ENCODE measurements around the gene DOHH.

The DOHH gene

DNA sequence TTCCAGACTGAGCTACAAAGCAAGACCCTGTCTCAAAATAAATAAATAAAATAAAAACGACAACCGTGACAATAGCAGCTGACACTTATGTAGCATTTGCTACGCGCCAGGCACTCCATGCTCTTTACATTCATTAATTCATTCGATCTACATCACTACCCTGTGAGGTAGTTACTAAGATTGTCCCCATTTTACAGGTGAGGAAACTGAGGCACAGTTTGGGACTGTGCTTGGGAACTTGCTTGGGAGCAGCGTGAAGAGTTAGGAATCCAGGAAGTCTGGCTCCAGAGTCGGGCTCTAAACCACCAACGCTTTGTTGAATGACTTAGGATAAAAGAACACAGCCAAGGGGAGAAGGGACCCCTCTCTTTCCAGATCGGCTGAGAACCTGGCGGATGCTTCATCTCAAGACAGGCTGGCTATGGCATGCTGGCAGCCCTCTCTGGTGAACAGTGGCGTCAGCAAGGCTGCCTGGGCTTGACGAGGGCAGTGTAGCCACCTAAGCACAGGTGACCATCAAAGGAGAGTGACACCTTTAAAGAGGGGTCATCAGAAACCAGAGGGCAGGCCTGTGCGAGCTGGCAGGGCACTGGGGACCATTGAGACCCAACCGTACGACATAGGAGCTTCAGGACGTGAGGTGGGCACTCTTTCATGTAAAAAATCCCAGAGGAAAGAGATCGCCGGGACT is 591 bp downstream of the DOHH start:
- no peak for DNase-seq

GRCh38 chr19:3497757-3498520 is 2.5 kb downstream of the DOHH start:
- no peak for DNase-seq

DNA sequence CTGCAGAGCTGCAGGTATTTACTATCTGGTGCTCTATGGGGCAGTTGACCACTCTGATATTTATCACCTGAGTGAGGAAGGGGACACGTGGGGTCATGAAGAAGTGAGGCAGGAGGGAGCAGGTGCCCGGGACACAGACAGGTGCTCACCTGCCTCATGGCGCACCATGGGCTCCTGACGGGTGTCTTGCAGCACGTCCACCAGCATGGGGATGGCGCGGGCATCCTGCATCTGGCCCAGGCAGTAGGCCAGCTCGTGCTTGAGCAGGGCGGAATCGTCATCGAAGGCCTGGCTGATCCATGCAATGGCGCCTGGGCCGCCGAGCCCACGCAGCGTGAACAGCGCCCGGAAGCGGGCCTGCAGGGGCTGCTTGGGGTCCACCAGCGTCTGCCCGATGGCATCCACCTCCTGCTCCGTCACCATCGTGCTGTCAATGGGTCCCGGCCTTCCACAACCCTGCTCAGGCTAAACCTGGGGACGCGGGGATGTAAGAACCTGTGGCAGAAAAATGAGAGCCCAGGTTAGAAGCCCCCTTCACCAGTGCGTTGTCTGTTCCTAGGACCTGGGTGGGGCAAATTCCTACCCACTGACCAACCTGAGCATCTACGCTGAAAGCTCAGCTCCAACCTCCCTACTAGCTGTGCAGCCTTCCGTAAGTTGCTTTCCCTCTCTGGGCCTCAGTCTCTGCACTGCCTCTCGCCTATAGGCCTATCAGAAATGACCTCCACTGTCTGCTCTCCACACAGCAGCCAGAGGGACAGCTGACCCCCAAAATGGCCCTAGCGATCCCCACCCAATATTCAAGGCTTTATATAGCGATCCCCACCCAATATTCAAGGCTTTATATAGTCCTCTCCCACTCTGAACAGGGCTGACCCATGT is 3.8 kb downstream of the DOHH start:
- no peak for DNase-seq

- no peak for DNase-seq
Observed at GRCh38 chr19:3494559-3494958, 5.9 kb downstream of the DOHH start.

GRCh38 chr19:3494051-3494450 is 6.4 kb downstream of the DOHH start:
- no peak for DNase-seq

DNA sequence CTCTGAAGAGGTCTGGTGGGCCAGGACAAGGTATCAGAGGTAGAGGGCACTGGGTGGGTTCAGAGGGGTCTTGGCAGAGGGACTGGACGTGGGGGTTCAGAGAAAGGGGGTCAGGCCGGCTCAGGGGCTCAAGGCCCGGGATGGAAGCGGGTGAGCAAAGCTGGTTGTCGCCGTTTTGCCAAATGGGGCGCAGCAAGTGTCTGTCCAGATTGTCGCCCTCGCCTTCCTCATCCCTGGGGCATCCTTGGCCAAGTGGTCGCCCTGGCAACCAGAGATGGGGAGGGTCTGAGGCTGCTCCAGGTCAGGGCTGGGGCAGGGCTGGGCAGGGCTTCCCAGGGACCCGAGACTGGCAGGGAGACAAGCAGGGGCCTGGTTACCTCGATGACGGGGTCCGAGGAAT is 6.8 kb downstream of the DOHH start:
- no peak for DNase-seq

DNA sequence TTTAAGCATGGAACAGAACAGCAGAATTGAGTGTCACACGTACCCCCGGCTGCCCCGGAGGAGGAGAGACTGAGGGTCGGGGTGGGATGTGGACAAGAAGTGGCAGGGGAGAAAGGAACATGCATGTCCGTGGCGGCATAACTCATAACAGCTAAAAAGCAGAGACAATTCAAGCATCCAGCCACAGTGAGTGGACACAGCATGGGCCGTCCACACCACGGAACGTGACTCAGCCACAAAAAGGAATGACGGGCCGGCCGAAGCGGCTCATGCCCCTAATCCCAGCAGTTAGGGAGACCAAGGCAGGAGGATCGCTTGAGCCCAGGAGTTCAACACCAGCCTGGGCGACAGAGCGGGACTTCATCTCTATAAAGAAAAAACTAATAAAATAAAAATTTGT is 7.6 kb downstream of the DOHH start:
- no peak for DNase-seq

DNA sequence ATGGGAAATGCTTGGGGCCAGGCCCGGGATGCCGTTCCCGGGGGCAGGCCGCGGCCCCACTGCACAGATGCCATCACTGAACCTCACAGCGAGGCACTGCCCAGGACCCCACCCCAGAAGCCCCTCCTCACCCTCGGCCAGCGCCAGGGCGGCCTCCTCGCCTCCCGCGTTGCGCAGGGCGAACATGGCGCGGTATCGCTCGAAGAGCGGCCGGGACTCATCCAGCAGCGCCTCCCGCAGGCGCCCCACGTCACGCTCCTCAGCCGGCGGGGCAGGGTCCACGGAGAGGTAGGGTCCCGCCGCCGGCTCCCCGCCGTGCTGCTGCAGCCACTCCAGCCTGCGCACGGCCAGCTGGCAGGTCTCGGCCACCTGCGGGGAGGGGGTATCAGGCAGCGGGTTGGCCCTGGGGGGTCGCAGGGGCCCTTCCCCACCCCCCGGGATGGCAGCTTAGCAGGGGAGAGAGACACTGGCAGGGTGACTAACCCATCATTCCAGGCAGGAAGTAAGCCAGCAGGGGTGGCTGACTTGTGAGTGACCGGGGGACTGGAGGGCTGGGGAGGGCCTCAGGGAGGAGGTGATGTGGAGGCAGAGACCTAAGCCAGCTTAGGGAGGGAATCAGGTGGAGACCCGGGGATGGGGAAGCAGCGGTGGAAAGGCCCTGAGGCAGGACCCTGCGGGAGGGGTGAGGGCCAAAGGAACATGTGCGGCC is 8.2 kb downstream of the DOHH start:
- DNase-seq: no peak

DNA sequence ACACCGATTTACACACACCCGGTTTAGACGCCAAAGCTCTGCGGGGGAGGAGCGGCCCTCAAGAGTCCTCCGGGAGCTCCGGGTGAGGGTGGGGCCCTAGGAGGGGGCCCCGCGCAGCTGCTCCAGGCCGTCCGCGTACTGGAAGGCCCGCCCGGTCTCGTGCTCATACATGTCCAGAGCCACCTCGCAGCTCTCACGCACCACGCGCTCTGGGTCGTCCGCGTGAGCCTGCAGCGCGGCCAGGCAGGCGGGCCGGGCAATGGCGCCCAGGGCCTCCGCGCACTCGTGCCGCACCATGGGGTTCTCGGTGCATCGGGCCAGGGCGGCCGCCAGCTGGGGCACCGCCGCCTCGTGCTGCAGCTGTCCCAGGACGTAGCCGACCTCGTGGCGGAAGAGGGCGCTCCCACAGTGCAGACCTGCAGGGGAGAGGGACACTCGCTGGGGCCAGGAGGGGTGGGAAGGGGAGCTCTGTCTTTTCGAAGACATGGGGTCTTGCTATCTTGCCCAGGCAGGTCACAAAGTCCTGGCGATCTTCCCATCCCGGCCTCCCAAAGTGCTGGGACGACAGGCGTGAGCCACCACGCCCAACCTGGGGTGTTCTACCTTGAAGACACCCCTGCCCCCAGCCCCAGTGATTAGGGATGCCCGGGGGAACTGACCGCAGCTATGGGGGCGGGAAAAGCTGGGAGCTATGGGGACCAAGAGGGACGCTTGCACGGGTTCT is 8.9 kb downstream of the DOHH start:
- DNase-seq: no peak

DNA sequence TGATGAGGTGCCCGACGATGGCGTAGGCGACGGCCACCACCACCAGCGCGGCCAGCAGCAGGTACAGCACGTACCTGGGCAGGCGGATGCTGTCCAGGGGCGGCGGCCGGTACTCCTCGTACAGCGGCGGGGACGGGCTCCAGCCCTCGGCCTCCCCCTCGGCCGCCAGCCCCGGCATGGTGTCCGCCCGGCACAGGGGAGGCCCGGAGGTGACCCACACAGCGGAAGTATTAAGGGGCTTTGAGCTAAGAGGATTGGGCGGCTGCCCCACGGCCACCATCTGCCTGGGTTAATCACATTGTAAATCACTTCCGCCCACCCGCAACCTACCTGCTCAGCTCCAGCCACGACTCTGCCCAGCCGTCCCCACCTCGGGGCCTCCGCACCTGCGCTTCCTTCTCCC is 17.2 kb downstream of the DOHH start, which contains the start of gene SMIM44:
SMIM44 (minus strand) TSS at position 216 of the 403 bp plus-strand sequence; CDS start at position 178, 38 bp downstream.
- DNase-seq: no peak

DNA sequence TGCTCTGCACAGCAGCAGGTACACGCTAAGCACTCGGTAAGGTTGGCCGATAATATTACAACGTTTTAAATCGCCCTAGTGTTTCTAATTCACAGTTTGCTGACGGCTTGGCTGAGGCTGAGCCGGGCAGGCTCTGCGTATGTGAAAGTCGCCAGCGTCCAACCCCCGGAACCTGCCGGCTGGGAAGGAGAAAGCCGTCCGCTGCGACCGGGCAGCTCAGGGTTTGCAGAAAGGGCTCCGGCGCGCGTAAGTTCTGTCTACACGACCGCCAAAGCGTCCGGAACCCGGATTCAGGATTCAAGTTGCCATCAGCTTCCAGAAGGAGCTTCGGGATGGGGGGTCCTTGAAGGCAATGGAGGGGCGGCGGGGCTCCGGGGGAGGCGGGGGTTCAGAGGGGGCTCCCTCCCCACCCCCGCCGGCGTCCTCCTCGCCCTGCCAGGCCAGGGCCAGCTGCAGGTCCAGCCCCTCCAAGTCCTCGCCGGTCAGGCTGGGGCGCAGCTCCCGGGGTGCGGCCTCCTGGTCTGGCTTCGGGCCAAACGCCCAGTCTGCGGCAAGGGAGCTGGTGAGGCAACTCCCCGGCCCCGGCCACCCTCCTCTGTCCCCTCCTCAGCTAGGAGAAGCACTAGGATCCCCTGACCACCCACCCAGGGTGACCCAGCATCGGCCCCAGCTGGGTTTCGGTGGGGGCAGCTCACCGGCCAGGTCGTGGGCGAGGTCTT is 17.8 kb downstream of the DOHH start:
- DNase-seq: no peak

GRCh38 chr19:3481241-3482090 is 19.0 kb downstream of the DOHH start:
- no peak for DNase-seq

DNA sequence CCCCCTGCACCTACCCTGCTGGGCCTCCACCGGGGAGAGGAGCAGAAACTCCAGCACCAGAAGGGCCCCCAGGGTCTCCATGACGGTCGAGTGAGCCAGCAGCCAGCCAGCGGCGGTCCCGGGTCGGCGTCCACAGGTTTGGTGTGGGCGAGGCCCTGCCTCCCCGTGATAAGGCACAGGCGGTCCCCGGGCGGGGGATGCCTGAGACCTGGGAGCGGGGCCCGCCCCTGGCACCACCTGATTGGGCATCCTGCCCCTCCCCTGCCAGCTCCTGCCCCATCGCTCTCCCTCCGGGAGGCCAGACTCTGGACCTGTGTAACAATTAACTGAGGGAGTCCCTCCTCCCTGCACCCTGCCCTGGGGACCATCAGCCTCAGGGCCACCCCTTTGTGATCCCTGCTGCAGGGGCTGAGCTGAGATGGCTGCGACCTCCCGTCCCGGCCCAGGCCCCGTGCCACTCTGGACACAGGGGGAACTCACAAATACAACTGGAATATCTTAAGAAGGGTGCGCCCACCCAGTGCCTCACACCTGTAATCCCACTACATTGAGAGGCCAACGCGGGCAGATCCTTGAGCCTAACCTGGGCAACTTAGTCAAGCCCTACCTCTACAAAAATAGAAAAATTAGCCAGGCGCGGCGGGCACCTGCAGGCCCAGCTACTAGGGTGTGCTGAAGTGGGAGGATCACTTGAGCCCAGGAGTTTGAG is 19.9 kb downstream of the DOHH start, which contains the start of gene SMIM24:
SMIM24 (minus strand) TSS at position 143 of the 709 bp plus-strand sequence; CDS start at position 81, 62 bp downstream.
- DNase-seq: no peak

DNA sequence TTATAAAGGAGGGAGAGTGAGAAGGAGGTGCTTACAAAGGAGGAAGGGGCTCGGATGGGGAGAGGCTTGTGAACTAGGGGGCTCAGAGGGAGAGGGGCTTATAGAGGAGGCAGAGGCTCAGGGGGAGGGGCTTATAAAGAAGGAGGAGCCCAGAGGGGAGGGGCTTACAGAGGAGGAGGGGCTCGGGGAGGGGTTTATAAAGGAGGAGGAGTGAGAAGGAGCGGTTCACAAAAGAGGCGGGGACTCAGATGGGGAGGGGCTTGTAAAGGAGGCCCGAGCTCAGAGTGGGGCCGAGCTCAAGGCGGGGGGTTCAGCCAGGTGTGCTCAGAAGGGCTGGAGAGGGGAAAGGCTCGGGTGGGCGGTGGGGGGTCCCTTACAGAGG is 20.6 kb downstream of the DOHH start:
- no peak for DNase-seq

DNA sequence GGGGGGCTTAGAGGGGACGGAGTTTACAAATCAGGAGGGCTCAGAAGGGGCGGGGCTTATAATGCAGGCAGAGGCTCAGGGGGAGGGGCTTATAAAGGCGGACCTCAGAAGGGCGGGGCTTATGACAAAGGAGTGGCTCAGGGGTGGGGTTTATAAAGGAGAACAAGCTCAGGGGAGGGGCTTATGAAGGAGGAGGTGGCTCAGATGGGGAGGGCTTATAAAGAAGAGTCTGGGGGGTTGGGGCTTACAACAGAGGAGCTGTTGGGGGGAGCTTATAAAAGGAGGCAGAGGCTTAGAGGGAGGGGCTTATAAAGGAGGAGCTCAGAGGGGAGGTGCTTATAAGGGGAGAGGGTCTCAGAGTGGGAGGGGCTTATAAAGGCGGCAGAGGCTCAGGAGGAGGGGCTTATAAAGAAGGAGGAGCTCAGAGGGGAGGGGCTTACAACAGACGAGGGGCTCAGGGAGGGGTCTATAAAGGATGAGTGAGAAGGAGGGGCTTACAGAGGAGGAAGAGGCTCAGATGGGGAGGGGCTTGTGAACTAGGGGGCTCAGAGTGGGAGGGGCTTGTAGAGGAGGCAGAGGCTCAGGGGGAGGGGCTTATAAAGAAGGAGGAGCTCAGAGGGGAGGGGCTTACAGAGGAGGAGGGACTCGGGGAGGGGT is 21.2 kb downstream of the DOHH start:
- no peak for DNase-seq

- no peak for DNase-seq
Observed at GRCh38 chr19:3478409-3479176, 21.9 kb downstream of the DOHH start.

DNA sequence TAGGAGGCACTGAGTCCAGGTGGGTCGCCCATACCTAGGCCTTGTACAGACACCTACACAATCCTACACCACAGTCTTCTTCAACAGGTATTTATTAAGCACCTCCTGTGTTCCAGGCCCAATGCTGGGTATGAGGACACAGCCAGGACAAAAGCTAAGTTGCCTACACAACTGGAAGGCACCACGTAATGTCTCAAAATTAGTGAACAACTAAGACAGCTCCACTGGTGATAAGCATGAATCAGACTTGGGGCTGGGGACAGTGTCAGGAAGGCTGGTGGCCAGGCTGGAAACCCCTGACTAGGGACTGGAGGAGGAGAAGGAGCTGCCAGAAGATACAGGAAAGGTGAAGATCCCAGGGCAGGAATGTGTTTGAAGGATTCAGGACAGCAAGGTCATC is 22.5 kb downstream of the DOHH start:
- no peak for DNase-seq

- no peak for DNase-seq
Observed at GRCh38 chr19:3477506-3477905, 23.0 kb downstream of the DOHH start.
